GM12878 (cell line): ENCODE data around the gene SGCB. TPM values are rescaled to one million over a fixed set of nuclear protein-coding genes. Genes with fewer than 3 reads are reported as not detected.

Source experiments
- ATAC-seq: fragments of 200-7000 bp; cut with Tn5 transposase; 3 replicates; pipeline ENCODE4 v1.9.1; 2020; ENCODE audit warnings: mild to moderate bottlenecking, moderate library complexity
- BruUV-seq: library from RNA; stranded (reverse); fragments of 400-500 nt; replicated peaks from 2 replicates; lab custom pipeline; 2021; lab: Mats Ljungman, UMichigan
- CTCF ChIA-PET: fragments of 300-600 bp; sonication (Branson Sonifier 250); formaldehyde crosslinking; extraction: SDS; loops from one replicate; lab custom pipeline; 2021; ENCODE audit warnings: inconsistent platforms; lab: Yijun Ruan, JAX
- POLR2A ChIA-PET: fragments of 350-600 bp; formaldehyde crosslinking; extraction: SDS; loops from one replicate; lab custom pipeline; 2021; ENCODE audit warnings: inconsistent platforms; lab: Charles Lee
- RAD21 ChIA-PET: fragments of 300-600 bp; sonication (Branson Sonifier 250); formaldehyde crosslinking; loops from one replicate; lab custom pipeline; 2023; ENCODE audit warnings: antibody characterized with exemption; ENCODE audit not compliant: unreplicated experiment; lab: Charles Lee
- SMC1A ChIA-PET: fragments of 300-600 bp; sonication (Branson Sonifier 250); formaldehyde crosslinking; loops from one replicate; lab custom pipeline; 2023; ENCODE audit not compliant: unreplicated experiment, uncharacterized antibody; lab: Charles Lee
- DNase-seq: peaks from one replicate; pipeline ENCODE4 v3.0.0-alpha.2; 2011; ENCODE audit warnings: low read depth, low spot score
- FAIRE-seq: peaks from 3 replicates; lab custom pipeline; 2011; peaks lifted over from hg19 to GRCh38; lab: Jason Lieb, UNC
- H2AFZ ChIP-seq: 2 replicates; pipeline ENCODE4 v1.6.0; 2011; ENCODE audit warnings: low read depth, low read length, control low read depth; ENCODE audit not compliant: control insufficient read depth
- H3K27ac ChIP-seq: 2 replicates; pipeline ENCODE4 v1.5.1; 2011; ENCODE audit warnings: control low read depth; ENCODE audit not compliant: control insufficient read depth, insufficient read depth
- H3K27me3 ChIP-seq, 2 experiments: replicated peaks in 1 of 2; 2 replicates each; pipeline versions ENCODE4 v1.6.0 to v1.6.1; 2011; ENCODE audit warnings: low read length in 1 of 2; ENCODE audit not compliant: control insufficient read depth in 2 of 2, insufficient read depth in 2 of 2
- H3K36me3 ChIP-seq, 2 experiments: 2 replicates each; pipeline ENCODE4 v1.5.1; 2011; ENCODE audit warnings: low read length in 1 of 2; ENCODE audit not compliant: control insufficient read depth in 2 of 2, insufficient read depth in 2 of 2
- H3K4me1 ChIP-seq: 2 replicates; pipeline ENCODE4 v1.6.1; 2011; ENCODE audit warnings: mild to moderate bottlenecking, low read length, moderate library complexity, mixed read lengths; ENCODE audit not compliant: control insufficient read depth, insufficient read depth
- H3K4me2 ChIP-seq: 2 replicates; pipeline ENCODE4 v1.6.0; 2011; ENCODE audit warnings: control low read depth; ENCODE audit not compliant: control insufficient read depth, insufficient read depth
- H3K4me3 ChIP-seq: fragments of 200-600 bp; sonication (generic); 2 replicates; pipeline ENCODE4 v1.5.1; 2016
- H3K79me2 ChIP-seq: 2 replicates; pipeline ENCODE4 v1.6.0; 2011; ENCODE audit warnings: low read length; ENCODE audit not compliant: control insufficient read depth, insufficient read depth
- H3K9ac ChIP-seq: 2 replicates; pipeline ENCODE4 v1.8.0; 2011; ENCODE audit warnings: low read length, control low read depth, mixed read lengths; ENCODE audit not compliant: control insufficient read depth, insufficient read depth
- H3K9me3 ChIP-seq: replicated peaks from 3 replicates; pipeline ENCODE4 v1.5.1; 2011; ENCODE audit warnings: mild to moderate bottlenecking, low read length; ENCODE audit not compliant: control insufficient read depth, insufficient read depth
- H4K20me1 ChIP-seq: 2 replicates; pipeline ENCODE4 v1.6.0; 2011; ENCODE audit not compliant: control insufficient read depth, insufficient read depth
- BRCA1 ChIP-seq: IDR thresholded peaks from 2 replicates; pipeline ENCODE4 v1.6.1; 2011; ENCODE audit warnings: low read depth, low read length, improper control_type of control experiment
- CBX3 ChIP-seq: fragments of 200-600 bp; sonication (generic); IDR thresholded peaks from 2 replicates; pipeline ENCODE4 v1.6.1; 2016; ENCODE audit warnings: low read depth, borderline replicate concordance
- CEBPZ ChIP-seq: fragments of 150-350 bp; IDR thresholded peaks from 2 replicates; pipeline ENCODE4 v1.6.1; 2016; ENCODE audit warnings: low read depth, low read length
- CREB1 ChIP-seq: IDR thresholded peaks from 2 replicates; pipeline ENCODE4 v1.6.1; 2012; ENCODE audit warnings: low read depth, mild to moderate bottlenecking, inconsistent platforms
- DPF2 ChIP-seq: fragments of 450-650 bp; IDR thresholded peaks from 2 replicates; pipeline ENCODE4 v1.6.1; 2017; ENCODE audit warnings: mild to moderate bottlenecking
- ESRRA ChIP-seq: IDR thresholded peaks from 2 replicates; pipeline ENCODE4 v1.6.1; 2012; ENCODE audit warnings: mild to moderate bottlenecking, low read length, improper control_type of control experiment
- HSF1 ChIP-seq: fragments of 150-350 bp; IDR thresholded peaks from 2 replicates; pipeline ENCODE4 v1.6.1; 2014; ENCODE audit warnings: mild to moderate bottlenecking, low read depth, low read length
- JUNB ChIP-seq: IDR thresholded peaks from 2 replicates; pipeline ENCODE4 v1.6.1; 2016; ENCODE audit warnings: antibody characterized with exemption, mild to moderate bottlenecking
- MAX ChIP-seq: IDR thresholded peaks from 2 replicates; pipeline ENCODE4 v1.6.1; 2012; ENCODE audit warnings: low read depth, low read length, improper control_type of control experiment
- RBBP5 ChIP-seq: fragments of 200-600 bp; sonication (generic); conservative IDR thresholded peaks from 2 replicates; pipeline ENCODE4 v1.6.1; 2016
- SMC3 ChIP-seq: IDR thresholded peaks from 2 replicates; pipeline ENCODE4 v1.6.1; 2011; ENCODE audit warnings: low read length, improper control_type of control experiment, borderline replicate concordance
- WRNIP1 ChIP-seq: IDR thresholded peaks from 2 replicates; pipeline ENCODE4 v1.6.1; 2011; ENCODE audit warnings: low read depth, low read length, improper control_type of control experiment, borderline replicate concordance
- ZNF384 ChIP-seq: IDR thresholded peaks from 2 replicates; pipeline ENCODE4 v1.6.1; 2012; ENCODE audit warnings: low read depth, mild to moderate bottlenecking, low read length, improper control_type of control experiment, borderline replicate concordance
- WGBS: methylation state at CpG from one replicate; pipeline ENCODE4 v1.1.6; 2016; ENCODE audit warnings: low lambda C conversion rate; ENCODE audit not compliant: insufficient replicate concordance, insufficient coverage; ENCODE audit errors: missing lambda C conversion rate; 5-methylcytosine and 5-hydroxymethylcytosine counted together
- in situ Hi-C: fragments of 300-500 bp; cut with MboI; formaldehyde crosslinking; loops from 9 replicates; pipeline ENCODE4 v1.14.3; 2018; ENCODE audit warnings: mixed read lengths
- intact Hi-C: fragments of 100-400 bp; cut with micrococcal nuclease; formaldehyde crosslinking; loops from one replicate; pipeline ENCODE4 v1.14.2; 2022; ENCODE audit not compliant: unreplicated experiment
- polyA plus RNA-seq, 11 experiments: library from polyadenylated mRNA; depleted of rRNA in 4 of 11; unstranded in 6 of 11; stranded (reverse) in 5 of 11; fragments of >200 nt; fragmentation: Nextera tagmentation in 4 of 11; fragmentation: Illumina TruSeq in 1 of 11; extraction: Ambion mirVana in 4 of 11; extraction: Trizol in 1 of 11; gene quantifications; 1 replicate in 1 of 11; 2 replicates in 10 of 11; pipeline versions ENCODE4 v1.2.1 to v1.2.3, GENCODE V29; 2011 to 2016; ENCODE audit warnings: inconsistent platforms in 2 of 11, missing spikeins in 2 of 11, low read depth in 1 of 11
- total RNA-seq, 4 experiments: library from RNA; depleted of rRNA in 3 of 4; stranded (reverse); fragments of >200 nt in 3 of 4; fragmentation: Illumina TruSeq in 1 of 4; extraction: Trizol in 1 of 4; gene quantifications; 2 replicates each; pipeline versions ENCODE4 v1.2.1 to v1.2.3, GENCODE V29; 2013 to 2021
- TF ChIP-seq, protein P1 (sequence below): fragments of 450-650 bp; IDR thresholded peaks from 2 replicates; pipeline ENCODE4 v1.6.1; 2016; ENCODE audit warnings: mild to moderate bottlenecking, moderate library complexity, borderline replicate concordance
- TF ChIP-seq, protein P2 (sequence below): fragments of 450-650 bp; IDR thresholded peaks from 2 replicates; pipeline ENCODE4 v1.6.1; 2016; ENCODE audit warnings: mild to moderate bottlenecking

Gene SGCB
- total and polyA plus RNA-seq, 10 of the 15 experiments (the other 5 are each of a cell fraction or from before 2014, with no cell fraction given): 4.7 to 13.2 (median 7.4) TPM

- H3K36me3 ChIP-seq: no peaks in the 10 kb centered on the region
- POLR2A ChIA-PET: no interaction called here
- no peak for ATAC-seq
- intact Hi-C loops (no loop called here), in situ Hi-C loops (no loop called here)
- 86% methylated on average over 4 of the region's 4 CpGs for WGBS
- H4K20me1 ChIP-seq: no peaks in the 10 kb centered on the region
- no peaks in the 10 kb centered on the region for H3K9me3 ChIP-seq
- no peak overlapping the region for H3K4me3 ChIP-seq
- no peak overlapping the region for H2AFZ ChIP-seq
- SMC1A ChIA-PET: no interaction called here
- CTCF ChIA-PET: no interaction called here
- no peaks in the 10 kb centered on the region for H3K27me3 ChIP-seq
- RAD21 ChIA-PET: no interaction called here
- no peak overlapping the region for H3K9ac ChIP-seq
- H3K4me2 ChIP-seq: no peak overlapping the region
- H3K4me1 ChIP-seq: no peaks in the 10 kb centered on the region
- no peak for FAIRE-seq
- DNase-seq: no peak
- TF ChIP-seq HSF1 (no peak), MAX (no peak), CEBPZ (no peak), JUNB (no peak), BRCA1 (no peak), DPF2 (no peak), CBX3 (no peak), ESRRA (no peak), ZNF384 (no peak), SMC3 (no peak), WRNIP1 (no peak), RBBP5 (no peak), CREB1 (no peak)
- TF ChIP-seq, protein P1, sequence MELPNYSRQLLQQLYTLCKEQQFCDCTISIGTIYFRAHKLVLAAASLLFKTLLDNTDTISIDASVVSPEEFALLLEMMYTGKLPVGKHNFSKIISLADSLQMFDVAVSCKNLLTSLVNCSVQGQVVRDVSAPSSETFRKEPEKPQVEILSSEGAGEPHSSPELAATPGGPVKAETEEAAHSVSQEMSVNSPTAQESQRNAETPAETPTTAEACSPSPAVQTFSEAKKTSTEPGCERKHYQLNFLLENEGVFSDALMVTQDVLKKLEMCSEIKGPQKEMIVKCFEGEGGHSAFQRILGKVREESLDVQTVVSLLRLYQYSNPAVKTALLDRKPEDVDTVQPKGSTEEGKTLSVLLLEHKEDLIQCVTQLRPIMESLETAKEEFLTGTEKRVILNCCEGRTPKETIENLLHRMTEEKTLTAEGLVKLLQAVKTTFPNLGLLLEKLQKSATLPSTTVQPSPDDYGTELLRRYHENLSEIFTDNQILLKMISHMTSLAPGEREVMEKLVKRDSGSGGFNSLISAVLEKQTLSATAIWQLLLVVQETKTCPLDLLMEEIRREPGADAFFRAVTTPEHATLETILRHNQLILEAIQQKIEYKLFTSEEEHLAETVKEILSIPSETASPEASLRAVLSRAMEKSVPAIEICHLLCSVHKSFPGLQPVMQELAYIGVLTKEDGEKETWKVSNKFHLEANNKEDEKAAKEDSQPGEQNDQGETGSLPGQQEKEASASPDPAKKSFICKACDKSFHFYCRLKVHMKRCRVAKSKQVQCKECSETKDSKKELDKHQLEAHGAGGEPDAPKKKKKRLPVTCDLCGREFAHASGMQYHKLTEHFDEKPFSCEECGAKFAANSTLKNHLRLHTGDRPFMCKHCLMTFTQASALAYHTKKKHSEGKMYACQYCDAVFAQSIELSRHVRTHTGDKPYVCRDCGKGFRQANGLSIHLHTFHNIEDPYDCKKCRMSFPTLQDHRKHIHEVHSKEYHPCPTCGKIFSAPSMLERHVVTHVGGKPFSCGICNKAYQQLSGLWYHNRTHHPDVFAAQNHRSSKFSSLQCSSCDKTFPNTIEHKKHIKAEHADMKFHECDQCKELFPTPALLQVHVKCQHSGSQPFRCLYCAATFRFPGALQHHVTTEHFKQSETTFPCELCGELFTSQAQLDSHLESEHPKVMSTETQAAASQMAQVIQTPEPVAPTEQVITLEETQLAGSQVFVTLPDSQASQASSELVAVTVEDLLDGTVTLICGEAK: no peak
- TF ChIP-seq, protein P2, sequence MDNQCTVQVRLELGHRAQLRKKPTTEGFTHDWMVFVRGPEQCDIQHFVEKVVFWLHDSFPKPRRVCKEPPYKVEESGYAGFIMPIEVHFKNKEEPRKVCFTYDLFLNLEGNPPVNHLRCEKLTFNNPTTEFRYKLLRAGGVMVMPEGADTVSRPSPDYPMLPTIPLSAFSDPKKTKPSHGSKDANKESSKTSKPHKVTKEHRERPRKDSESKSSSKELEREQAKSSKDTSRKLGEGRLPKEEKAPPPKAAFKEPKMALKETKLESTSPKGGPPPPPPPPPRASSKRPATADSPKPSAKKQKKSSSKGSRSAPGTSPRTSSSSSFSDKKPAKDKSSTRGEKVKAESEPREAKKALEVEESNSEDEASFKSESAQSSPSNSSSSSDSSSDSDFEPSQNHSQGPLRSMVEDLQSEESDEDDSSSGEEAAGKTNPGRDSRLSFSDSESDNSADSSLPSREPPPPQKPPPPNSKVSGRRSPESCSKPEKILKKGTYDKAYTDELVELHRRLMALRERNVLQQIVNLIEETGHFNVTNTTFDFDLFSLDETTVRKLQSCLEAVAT: no peak
- BruUV-seq: no TSS peak
- no peaks in the 10 kb centered on the region for H3K79me2 ChIP-seq
- H3K27ac ChIP-seq: no peak overlapping the region
These were observed 31.2 kb downstream of the SGCB start for GRCh38 chr4:52006887-52007286.
